Fibroblast of mammary gland (primary cell): ENCODE measurements around the gene CAMK2D.

ENCODE experiments used
- DNase-seq: peaks from one replicate; pipeline ENCODE4 v3.0.0-alpha.2; 2010; ENCODE audit warnings: low read depth
- H3K4me3 ChIP-seq: 2 replicates; pipeline ENCODE4 v1.5.1; 2011; ENCODE audit warnings: low read depth, mild to moderate bottlenecking, low read length, moderate library complexity; ENCODE audit not compliant: control insufficient read depth
- CTCF ChIP-seq: conservative IDR thresholded peaks from 2 replicates; pipeline ENCODE4 v1.5.1; 2011; ENCODE audit warnings: low read depth, low read length, inconsistent platforms; ENCODE audit not compliant: control insufficient read depth, insufficient read depth

Gene CAMK2D

GRCh38 chr4:113434247-113434587, 327.3 kb downstream of the CAMK2D start:
- DNase-seq = peak; percentile 78
- TF ChIP-seq CTCF = no peak
- H3K4me3 ChIP-seq = no peak overlapping the region

GRCh38 chr4:113433536-113434246, 327.8 kb downstream of the CAMK2D start:
- no peak for TF ChIP-seq CTCF
- no peak overlapping the region for H3K4me3 ChIP-seq
- peak; percentile 70 for DNase-seq

GRCh38 chr4:113433116-113433515, 328.4 kb downstream of the CAMK2D start:
- TF ChIP-seq CTCF = no peak
- H3K4me3 ChIP-seq = no peak overlapping the region
- DNase-seq = no peak

- no peak for TF ChIP-seq CTCF
- H3K4me3 ChIP-seq = no peak overlapping the region
- peak; percentile 45 for DNase-seq
These were observed 337.9 kb downstream of the CAMK2D start for GRCh38 chr4:113423631-113424030.

- TF ChIP-seq CTCF = no peak
- no peak overlapping the region for H3K4me3 ChIP-seq
- no peak for DNase-seq
These were observed 340.6 kb downstream of the CAMK2D start for GRCh38 chr4:113420938-113421337.

- no peak for TF ChIP-seq CTCF
- no peak overlapping the region for H3K4me3 ChIP-seq
- no peak for DNase-seq
These were observed 341.9 kb downstream of the CAMK2D start for GRCh38 chr4:113419631-113420030.
